GM18499 (cell line): Measurements from ENCODE around the gene MED27.
"Not testable (repeated sequence)": the region's sequence is repeated elsewhere in the genome, so short reads cannot be mapped to it uniquely, and the experiment has no call there.

Experiments
- ATAC-seq: cut with Tn5 transposase; IDR thresholded peaks from one replicate; pipeline ENCODE4 v1.9.1; 2021; ENCODE audit warnings: moderate number of reproducible peaks; ENCODE audit not compliant: insufficient read depth, unreplicated experiment

The MED27 gene

DNA sequence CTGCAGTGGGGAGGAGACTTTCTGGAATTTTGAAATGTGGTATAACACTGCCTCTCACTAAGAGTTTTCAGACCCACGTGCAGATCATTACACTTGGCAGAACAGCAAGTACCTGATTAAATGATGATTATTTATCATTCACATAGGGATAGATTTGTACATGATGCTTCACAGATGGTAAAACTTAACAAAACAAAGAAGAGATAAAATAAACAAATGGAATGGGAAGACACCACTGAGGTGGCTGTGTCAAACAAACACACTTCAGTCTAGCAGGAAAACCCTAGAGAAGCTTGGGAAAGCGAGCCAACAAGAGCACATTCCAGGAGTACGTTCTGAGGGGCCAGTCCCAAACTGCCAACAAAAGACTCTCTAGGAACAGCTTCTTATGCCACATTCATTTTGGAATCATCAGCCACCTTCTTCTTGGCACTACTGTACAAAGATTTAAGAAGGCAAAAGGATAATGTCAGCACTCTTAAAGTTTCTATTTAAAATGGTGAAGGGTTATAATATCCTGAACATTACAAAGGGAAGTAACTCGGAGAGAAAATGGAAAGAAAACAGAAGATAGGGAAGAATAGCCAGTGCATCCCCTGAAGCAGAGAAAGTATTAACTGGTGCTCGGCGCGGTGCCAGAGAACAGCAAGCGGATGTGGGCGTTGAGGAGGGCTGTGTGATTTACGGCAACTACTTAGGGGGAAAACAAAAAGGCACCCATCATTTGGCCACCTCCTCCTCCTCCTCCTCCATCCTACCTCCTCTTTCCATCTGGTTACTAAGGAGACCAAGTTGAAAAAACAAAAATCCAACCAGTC lies 1.6 kb downstream of the MED27 start:
- no peak for ATAC-seq

DNA sequence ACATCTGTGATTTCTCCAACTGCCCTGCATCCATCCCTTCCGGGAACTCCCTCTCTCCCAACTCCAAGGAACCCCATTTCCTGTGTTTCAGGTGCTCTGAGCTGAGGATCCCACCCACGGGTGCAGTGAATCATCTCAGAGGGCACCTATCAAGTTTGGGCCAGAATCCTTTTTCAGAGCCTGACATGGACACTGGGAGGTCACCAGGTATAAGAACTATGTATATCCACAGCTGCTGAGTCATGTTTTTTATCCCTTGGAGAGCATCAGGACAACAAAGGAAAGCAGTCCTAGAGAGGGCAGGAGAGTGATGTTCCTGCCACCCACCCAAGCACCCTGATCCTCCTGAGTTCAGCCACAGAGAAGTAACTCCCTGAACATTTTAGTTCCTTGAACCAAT lies 3.8 kb downstream of the MED27 start:
- ATAC-seq = no peak

DNA sequence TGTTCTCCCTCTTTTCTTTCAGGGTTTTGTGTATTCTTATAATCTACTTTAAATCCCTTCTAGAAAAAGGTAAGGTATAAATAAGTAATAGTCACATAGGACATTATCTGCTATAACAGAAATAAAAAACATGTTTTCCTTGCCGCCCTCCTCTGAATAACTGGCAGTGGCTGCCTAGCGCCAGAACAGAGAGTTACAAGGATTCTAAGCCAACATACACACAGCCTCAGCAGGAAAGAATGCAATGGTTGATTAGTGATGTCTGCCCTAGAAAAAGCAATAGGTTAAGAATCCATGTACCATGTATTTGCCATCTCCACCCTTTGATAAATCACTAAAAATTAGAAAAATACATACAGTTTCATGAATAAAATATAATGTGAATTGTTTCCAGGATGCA lies 4.9 kb downstream of the MED27 start:
- ATAC-seq = no peak

DNA sequence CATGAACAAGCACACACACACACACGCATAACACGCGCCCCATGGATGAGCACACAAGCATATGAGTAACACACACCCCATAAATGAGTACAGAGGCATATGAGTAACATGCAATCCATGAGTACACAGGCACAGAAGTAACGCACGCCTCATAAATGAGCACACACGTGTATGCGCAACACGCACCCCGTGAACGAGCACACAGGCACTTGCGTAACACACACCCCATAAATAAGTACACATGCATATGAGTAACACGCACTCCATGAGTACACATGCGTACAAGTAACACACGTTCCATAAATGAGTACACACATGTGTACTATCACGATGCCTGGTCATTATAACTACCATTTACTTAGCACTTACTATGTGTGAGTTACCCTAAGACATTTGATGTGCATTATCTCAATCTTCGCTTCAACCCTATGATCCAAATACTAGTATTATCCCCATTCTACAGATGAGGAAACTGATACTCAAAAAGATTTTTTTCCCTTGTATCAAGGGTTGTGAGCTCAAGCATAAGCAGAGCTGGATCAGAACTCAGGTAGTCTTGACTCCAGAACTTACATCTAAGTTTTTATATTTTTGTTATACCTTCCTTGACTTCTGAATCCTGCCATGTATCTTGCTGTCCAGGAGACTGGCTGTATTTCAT lies 7.7 kb downstream of the MED27 start:
- ATAC-seq = no peak

DNA sequence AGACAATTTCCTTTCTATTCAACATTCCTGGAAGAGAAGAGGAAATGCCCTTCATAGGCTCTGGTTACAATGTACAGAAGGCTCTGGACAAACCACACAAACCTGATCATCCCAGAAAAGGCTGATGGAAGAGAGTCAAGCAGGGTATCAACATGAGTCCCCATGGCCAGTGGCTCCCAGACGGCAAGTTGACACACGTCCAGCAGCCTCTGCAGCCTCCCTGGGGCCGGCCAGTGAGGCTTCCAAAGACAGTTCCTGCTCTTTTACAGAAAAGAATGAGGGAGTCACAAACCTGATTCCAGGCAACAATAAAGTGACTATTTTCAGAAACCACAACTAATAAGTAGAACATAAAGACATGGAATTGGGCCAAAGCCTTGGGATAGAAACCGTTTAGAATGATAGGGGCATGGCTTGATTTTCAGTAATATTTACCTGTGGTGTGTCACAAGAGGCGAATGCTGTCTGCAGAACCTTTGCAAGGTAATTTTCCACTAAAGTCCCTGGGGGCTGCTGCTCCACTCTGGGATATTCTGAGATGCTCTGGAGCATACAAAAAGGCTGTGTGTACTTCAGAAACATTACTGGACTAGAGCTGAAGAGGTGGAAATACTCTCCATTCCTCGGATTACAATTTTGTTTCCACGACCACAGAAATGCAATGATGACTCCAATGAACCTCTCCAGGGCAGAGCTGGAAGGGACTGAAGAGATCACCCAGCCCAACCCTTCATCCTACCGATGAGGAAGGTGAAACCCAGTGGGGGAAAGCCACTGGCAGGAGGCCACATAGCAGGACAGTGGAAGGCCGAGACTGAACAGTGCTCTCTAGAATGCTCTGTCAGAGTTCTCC lies 10.4 kb downstream of the MED27 start:
- no peak for ATAC-seq

DNA sequence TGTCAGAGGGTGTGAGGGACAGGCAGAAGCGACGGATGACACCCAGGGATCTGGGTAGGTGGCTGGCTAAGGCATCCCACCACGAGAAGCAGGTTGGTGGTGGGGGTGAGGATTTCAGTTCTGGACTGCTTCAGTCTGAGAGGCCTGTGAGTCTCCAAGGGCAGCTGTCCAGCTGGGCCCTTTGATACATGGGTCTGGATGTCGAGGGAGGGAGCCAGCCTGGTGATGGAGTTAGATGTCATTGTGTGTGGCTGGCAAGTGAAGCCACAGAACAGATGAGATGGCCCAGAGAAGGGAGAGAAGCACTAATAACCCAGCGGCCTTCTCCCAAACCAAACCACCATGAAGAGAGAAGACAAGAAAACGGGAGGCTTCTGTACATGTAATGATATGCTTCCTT lies 11.1 kb downstream of the MED27 start:
- no peak for ATAC-seq

DNA sequence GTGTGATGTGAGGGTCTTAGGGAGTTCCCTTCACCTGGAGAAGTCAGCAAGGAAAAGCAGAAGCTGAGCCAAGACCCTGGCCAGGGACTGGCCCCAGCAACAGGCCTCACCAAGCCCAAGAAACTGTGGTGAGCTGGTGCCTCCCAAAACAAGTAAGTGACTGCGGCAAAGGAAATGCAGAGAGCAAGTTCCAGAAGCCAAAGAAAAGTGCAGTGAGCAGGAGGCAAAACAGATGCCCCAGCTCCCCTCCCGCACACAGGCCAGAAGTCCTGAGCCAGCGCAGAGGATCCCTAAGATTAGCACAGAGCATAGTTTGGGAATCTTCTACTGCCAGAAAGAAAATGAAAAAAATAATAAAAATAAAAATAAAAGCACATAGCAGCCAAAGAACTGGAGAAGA lies 13.2 kb downstream of the MED27 start:
- no peak for ATAC-seq

DNA sequence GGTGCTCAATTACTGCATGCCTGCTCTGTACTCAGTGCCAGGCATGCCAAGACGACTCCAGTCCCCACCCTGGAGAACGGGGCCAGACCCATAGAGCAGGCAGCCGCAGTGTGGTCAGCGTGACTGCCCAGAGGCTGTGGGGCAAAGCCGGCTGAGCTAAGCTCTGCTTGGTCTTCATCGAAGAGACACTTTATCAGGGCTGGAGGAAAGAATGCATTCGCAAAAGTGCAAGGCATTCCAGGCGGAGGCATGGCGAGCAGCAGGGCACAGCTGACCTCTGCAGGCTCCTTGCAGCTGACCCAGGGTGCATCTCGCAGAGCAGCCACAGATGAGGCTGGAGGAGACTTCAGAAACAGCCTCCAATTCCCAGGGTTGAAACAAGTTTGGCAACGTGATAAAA lies 13.6 kb downstream of the MED27 start:
- ATAC-seq = no peak

DNA sequence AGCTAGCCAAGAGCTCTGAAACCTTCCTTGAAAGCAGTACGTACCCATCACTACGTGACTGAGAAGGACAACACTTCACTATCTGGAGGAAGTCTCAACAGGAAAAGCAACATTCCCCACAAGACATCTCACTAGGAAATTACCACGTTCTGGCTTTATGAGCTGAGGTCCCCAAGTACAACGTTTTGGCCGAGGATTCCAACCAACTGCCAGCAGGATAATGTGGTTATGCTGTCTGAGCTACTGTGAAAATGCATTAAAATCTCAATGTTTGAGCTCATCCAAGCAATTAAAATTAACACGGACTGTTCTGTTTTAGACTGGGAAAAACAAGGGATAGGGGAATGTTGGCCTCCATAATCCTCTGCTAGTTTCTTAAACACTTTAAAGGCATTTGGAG lies 16.4 kb downstream of the MED27 start:
- no peak for ATAC-seq

DNA sequence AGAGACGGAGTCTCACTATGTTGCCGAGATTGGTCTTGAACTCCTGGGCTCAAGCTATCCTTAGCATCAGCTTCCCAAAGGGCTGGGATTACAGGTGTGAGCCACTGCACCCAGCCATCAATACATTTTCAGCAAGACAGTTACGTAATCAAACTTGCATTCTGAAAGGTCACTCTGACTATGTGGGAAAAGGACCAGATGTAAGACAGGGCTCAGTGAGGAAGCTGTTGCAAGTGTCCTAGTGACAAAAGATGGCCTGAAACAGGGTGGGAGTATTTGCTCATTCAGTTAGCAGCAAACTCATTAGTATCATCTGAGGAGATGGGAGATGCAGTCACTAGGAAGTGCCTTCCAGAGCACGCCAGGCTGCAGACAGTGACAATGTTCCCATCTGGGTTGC lies 16.9 kb downstream of the MED27 start:
- no peak for ATAC-seq

DNA sequence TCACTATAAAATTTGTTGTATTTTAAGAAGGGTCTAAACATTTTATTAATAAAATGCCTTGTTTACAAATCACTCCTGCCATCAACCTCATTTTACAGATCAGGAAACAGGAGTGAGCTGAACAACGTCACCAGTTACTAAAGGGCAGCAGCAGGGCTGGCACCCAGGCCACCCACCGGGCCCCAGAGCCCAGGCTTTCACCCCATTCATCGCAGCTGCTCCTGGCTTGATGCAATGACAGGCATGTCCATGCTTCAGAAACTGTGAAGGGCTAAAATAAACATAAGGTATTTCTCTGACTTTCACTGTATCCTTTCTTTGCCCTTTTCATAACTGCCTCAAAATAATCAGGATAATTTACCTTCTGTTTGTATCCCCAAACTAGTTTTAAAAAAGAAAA lies 18.1 kb downstream of the MED27 start:
- no peak for ATAC-seq

DNA sequence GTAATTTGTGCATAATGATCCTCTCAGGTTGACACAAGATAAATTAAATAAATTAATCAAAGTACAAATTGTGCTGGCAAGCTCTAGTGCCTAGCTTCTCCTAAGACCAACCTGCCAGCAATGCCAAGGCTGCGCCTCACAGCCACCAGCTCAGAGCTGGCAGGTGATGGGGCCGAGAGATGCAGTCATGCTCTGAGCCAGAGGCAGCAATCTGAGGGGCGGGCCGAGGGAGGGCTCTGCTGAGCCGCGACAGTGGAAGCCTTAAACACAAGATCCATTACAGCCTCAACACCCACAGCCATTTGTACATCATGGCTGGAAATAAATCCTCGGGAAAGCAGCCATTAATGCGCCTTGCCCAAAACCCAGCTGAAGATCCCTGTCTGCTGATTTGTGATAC lies 20.3 kb downstream of the MED27 start:
- no peak for ATAC-seq

DNA sequence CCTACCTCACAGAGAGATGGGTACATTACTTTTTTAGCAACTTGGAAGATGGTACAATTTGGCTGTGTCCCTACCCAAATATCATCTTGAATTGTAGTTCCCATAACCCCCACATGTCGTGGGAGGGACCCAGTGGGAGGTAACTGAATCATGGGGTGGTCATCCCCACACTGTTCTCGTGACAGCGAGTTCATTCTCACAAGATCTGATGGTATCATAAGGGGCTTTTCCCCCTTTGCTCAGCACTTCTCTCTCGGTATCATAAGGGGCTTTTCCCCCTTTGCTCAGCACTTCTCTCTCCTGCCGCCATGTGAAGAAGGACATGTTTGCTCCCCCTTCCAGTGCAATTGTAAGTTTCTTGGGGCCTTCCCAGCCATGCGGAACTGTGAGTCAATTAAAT lies 21.4 kb downstream of the MED27 start:
- ATAC-seq = not testable (repeated sequence)

DNA sequence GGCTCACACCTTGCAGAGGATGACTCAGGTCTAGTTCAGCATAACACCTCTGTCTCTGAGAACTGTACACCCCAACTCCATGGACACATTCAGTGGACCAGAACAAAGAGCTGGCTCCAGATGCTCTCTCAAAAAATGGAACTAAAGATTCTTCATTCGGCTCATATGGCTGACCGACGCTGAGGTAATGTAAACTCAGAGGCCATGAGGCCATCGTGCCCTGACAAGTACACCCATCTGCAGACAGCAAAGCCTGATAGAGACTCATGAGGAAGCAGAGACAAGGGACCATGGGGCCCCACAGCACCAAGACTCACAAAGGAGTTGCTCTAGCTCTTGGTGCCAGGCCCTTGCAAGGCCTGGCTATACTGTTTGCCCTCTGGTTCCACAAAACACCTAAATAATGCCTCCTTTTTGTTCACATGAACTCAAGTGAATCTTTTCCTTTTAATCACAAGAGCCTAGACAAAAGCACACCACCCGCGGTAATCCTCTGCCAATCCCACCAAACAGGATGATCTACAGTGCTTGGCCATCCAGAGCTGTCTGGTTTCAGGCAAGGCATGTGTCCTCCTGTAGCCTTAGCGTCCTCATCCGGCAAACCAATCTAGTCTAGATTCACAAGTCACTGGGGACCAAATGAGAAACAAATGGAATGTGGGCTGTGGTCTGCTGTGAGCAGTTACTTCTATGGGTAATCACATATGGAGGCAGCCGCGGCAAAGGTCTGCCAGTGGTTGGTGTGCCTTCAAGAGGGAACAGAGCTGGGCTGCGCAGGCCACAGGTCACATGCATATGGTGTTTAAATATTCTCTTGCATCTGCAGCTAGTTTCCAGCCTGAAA lies 22.7 kb downstream of the MED27 start:
- ATAC-seq = no peak

DNA sequence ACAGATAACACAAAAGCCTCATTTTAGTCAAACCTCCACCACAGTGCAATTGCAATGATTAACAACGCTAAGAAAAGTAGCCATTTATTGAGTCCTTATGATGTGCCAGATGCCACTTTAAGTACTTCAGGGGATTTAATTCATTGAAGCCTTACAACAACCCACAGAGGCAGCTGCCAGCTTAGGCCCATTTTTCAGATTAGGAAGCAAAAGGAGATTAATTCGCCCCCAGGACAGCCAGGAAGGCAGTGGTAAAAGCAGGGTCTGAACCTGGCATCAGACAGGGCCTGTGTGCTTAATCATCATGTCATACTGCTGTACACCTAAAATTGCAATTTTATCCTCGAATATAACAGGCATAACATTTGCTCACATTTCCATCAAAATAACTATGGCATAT lies 23.9 kb downstream of the MED27 start:
- no peak for ATAC-seq

DNA sequence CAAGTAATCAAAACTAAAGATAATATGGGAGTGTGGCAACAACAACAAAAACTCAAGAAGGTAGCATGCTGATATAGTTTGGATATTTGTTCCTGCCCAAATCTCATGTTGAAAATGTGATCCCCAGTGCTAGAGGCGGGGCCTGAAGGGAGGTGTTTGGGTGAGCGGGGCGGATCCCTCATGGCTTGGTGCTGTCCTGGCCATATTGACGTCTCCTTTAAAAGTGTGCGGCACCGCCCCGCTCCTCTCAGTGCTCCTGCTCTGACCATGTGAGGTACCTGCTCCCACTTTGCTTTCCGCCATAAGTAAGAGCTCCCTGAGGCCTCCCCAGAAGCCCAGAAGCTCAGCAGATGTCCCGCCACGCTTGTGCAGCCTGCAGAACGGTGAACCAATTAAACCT lies 25.6 kb downstream of the MED27 start:
- ATAC-seq = no peak

DNA sequence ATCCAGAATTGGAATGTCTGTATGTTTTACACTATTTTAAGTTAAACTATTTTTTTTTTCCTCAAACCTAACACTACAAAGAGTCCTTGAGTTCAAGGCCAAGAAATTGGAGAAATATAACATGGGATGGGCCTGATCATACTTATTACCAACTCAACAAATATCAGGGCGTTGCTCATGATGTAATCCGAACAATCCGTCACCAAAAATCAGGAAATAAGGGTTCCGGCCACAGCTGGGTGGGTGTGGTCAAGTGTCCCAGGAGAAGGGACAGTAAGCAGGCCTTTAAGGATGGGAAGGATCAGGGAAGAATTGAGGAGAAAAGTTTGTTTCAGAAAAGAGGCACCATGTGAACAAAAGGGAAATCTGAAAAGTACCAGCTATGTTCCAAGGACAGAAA lies 29.8 kb downstream of the MED27 start:
- ATAC-seq = no peak

DNA sequence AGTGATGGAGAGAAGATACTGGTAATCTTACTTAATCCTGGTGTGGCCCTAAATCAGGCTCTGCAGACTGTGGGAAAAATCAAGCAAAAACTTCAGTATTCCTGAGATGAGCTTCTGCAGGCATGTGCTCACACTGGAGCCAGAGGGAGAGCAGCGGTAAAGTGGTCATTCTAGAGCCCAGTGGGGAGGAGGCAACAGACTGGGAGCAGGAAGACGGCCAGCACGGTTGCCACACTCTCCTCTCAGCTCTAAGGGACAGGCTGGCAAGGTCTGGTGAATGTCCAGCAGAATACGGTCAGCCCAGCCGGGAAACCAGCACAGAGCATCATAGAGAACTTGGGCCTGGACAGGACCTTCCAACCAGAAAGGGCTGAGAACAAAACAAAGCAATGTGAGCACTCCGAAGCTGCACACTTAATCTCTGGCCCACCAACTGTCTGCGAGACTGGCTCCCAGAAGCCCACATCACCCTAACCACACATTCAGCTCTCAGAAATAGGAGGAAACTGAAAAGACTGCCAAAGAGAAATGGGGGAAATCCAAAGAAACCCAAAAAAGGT lies 30.3 kb downstream of the MED27 start:
- no peak for ATAC-seq

DNA sequence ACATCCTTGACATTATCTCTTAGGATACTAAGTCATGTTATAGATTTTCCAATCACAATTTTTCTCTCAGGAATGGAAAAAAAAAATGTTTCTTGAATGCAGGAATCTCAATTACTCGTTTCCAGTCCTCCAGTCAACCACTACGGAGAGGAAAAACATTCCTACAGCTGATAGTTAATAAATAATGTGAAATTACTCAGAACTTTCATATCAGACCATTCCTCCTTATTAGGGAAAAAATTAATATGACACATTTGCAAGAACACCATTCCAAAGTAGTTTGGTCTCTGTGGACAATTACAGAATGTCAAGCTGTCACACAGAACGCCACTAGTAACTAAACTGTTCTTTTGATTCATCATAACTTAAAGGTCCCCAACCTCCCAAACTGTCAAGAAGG lies 31.5 kb downstream of the MED27 start:
- ATAC-seq = no peak

DNA sequence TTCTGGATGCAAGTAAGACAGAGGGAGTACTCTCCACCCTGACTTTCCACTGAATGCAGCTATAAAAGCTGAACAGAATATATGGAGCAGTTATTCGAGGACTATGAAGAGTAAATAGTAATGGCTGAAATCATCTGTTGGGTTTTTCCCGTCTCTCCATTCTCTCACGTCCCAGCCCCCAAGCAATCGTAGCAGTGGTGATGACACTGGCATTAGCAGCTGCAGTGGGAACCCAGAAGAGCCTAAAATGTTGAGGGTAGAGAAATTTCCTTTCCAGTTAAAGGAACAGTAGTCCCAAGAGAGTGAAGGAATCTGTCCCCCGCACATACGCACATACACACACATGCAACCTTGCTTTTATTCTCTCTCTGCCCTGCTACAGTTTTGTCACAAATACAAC lies 33.2 kb downstream of the MED27 start:
- ATAC-seq = no peak
